Bronchial epithelial cell (primary cell): ENCODE data around the gene PDE4B. TPM values are rescaled to one million over a fixed set of nuclear protein-coding genes. Genes with fewer than 3 reads are reported as not detected.
"Not testable (repeated sequence)": the region's sequence is repeated elsewhere in the genome, so short reads cannot be mapped to it uniquely, and the experiment has no call there.

Source experiments
- DNase-seq: peaks from one replicate; pipeline ENCODE4 v3.0.0-alpha.2; 2010; ENCODE audit warnings: low read depth
- FAIRE-seq: peaks from 2 replicates; lab custom pipeline; 2011; peaks lifted over from hg19 to GRCh38; lab: Jason Lieb, UNC
- H3K27me3 ChIP-seq: 2 replicates; pipeline ENCODE4 v1.5.1; 2011; ENCODE audit warnings: low read length; ENCODE audit not compliant: control insufficient read depth, insufficient read depth
- H3K36me3 ChIP-seq: 2 replicates; pipeline ENCODE4 v1.5.1; 2011; ENCODE audit warnings: low read length; ENCODE audit not compliant: control insufficient read depth, insufficient read depth
- H3K4me3 ChIP-seq: 2 replicates; pipeline ENCODE4 v1.5.1; 2011; ENCODE audit warnings: mild to moderate bottlenecking, low read depth, low read length, control low read depth
- CTCF ChIP-seq: IDR thresholded peaks from 2 replicates; pipeline ENCODE4 v1.5.1; 2011; ENCODE audit warnings: mild to moderate bottlenecking, moderate library complexity, low read length, control low read depth, inconsistent platforms; ENCODE audit not compliant: insufficient read depth, severe bottlenecking
- total RNA-seq: library from RNA; depleted of rRNA; stranded (reverse); fragments of >200 nt; gene quantifications from 2 replicates; pipeline ENCODE4 v1.2.1, GENCODE V29; 2014

The PDE4B gene
- total RNA-seq, 1 donor from 2014 or later = 0.26 TPM

GRCh38 chr1:66415281-66415680, 622.6 kb downstream of the PDE4B start:
- FAIRE-seq = no peak

DNA sequence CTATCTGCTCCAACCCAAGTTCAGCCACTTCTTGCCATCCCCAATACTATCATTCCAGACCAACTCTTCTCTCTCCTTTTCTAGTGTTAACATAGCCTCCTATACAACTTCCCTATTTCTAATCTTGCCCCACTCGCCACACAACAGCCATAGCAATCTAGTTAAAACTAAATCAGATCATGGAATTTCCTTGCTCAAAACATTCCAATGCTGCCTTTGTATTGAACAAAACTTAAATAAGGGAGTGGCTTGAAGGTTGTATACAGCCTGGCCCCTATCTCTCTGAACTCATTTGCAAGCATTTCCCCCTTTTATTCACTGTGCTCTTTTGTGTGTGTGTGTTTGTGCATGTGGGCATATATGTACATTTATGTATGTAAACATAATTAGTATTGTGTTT, 623.2 kb downstream of the PDE4B start:
- Histone ChIP-seq H3K36me3 (no peaks in the 10 kb centered on the region), H3K27me3 (no peaks in the 10 kb centered on the region), H3K4me3 (no peak overlapping the region)
- TF ChIP-seq CTCF = no peak
- DNase-seq (no peak), FAIRE-seq (no peak)

More at GRCh38 chr1:66415281-66415680, 622.6 kb downstream of the PDE4B start:
- H3K4me3 ChIP-seq = no peak overlapping the region
- DNase-seq = no peak
- TF ChIP-seq CTCF = no peak
- no peaks in the 10 kb centered on the region for H3K36me3 ChIP-seq
- no peaks in the 10 kb centered on the region for H3K27me3 ChIP-seq

GRCh38 chr1:66416295-66416694, 623.6 kb downstream of the PDE4B start:
- no peak overlapping the region for H3K4me3 ChIP-seq
- H3K27me3 ChIP-seq = no peaks in the 10 kb centered on the region
- FAIRE-seq = no peak
- no peak for TF ChIP-seq CTCF
- H3K36me3 ChIP-seq = no peaks in the 10 kb centered on the region
- DNase-seq = peak; percentile 56

DNA sequence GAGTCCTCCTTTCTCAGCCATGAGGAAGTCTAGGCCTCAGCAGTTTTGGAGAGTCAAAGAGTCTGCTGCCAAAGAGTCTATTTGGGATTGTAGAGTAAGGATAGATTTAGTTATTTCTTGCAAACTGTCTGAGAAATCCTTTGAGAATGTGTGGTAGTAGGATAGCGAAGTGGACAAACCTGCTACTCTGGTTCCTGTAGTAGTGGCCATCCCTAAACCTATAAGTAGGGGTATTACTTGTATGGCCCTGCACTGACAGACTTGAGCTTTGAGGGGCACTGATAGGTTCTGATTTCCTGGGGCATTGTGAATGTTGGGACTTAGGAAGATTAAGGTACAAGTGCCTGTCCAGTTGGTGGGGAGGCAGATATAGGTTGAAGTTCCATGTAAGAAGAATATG, 625.3 kb downstream of the PDE4B start:
- no peak for TF ChIP-seq CTCF
- Histone ChIP-seq H3K4me3 (no peak overlapping the region), H3K36me3 (no peaks in the 10 kb centered on the region), H3K27me3 (no peaks in the 10 kb centered on the region)
- FAIRE-seq (no peak), DNase-seq (no peak)

DNA sequence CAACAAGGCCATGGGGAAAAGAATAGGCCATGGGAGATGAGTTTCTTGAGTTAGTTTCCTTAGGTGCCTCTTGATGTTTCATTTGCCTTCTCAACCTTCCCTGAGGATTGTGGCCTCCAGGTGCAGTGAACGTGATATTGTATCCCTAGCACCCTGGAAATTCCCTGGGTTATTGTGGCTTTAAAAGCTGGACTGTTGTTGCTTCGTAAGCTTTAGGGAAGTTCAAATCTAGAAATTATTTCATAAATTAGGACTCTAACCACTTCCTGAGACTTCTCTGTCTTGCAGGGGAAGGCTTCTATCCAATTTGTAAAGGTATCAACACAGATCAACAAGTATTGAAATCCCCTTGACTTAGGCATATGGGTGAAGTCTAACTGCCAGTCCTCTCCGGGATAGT, 627.5 kb downstream of the PDE4B start:
- not testable (repeated sequence) for FAIRE-seq, H3K4me3 ChIP-seq, DNase-seq, H3K27me3 ChIP-seq, H3K36me3 ChIP-seq

DNA sequence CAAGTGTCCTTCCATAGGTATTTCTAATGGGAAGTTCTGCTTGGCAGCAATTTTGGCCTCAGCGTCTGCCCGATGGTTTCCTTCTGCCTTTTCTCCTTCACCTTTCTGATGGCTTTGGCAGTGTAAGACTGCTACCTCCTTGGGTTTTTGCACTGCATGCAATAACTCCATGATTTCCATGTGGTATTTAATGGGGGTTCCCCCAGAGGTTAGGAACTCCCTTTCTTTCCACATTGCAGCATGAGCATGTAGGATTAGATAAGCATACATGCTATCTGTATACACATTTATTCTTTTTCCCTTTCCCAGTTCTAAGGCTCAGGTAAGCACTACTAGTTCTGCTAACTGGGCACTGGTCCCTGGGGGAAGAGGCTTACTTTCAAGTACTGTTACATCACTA, 628.2 kb downstream of the PDE4B start:
- FAIRE-seq, H3K27me3 ChIP-seq, H3K36me3 ChIP-seq, DNase-seq, H3K4me3 ChIP-seq: not testable (repeated sequence)

DNA sequence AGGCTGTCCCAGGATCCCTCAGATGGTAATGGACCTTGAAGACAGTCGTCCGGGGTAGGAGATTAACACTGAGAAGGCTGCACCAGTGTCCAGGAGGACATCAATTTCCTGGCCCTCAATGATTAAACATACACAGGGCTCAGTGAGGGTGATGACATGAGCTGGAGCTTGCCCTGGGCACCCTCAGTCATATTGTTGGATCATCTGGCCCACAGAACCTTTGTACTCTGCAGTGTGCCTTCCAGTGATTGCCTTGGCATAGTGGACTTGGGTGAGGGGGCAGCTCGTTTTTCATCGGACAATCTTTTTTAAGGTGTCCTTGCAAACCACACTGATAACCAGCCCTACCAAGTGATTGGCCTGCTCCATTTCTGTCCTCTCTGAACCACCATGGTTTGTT, 630.1 kb downstream of the PDE4B start:
- H3K36me3 ChIP-seq = no peaks in the 10 kb centered on the region
- no peak overlapping the region for H3K4me3 ChIP-seq
- DNase-seq = no peak
- H3K27me3 ChIP-seq = no peaks in the 10 kb centered on the region
- no peak for TF ChIP-seq CTCF
- FAIRE-seq = no peak
